NCI-H1436 (cell line): ENCODE results near the gene DNAH8.
"Not testable (repeated sequence)": the region's sequence is repeated elsewhere in the genome, so short reads cannot be mapped to it uniquely, and the experiment has no call there.

Experiments used
- DNase-seq: peaks from one replicate; lab custom pipeline; 2025; lab: John Stamatoyannopoulos, UW

Gene DNAH8

DNA sequence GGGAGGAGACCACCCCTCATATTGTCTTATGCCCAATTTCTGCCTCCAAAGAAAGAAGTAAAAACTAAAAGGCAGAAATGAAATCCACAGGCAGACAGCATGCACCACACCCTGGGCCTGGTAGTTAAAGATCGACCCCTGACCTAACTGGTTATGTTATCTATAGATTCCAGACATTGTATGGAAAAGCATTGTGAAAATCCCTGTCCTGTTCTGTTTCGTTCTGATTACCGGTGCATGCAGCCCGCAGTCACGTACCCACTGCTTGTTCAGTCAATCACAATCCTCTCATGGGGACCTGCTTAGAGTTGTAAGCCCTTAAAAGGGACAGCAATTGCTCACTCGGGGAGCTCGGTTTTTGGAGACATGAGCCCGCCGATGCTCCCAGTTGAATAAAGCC is 81.3 kb downstream of the DNAH8 start:
- DNase-seq, result not testable (repeated sequence)

DNA sequence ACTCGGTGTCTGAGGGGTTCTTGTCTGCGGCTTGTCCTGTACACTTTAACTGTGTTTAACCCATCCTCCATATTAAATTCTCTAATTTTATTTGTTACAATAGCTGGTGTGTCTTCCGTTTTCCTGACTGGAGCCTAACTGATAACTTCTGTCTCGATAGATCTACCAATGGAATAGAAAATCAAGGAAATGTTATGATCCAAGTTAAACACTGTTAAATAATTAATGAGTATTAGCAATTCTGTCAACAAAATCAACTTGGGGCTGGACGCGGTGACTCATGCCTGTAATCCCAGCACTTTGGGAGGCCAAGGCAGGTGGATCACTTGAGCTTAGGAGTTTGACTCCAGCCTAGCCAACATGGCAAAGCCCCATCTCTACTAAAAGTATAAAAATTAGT is 81.7 kb downstream of the DNAH8 start:
- no peak for DNase-seq

DNA sequence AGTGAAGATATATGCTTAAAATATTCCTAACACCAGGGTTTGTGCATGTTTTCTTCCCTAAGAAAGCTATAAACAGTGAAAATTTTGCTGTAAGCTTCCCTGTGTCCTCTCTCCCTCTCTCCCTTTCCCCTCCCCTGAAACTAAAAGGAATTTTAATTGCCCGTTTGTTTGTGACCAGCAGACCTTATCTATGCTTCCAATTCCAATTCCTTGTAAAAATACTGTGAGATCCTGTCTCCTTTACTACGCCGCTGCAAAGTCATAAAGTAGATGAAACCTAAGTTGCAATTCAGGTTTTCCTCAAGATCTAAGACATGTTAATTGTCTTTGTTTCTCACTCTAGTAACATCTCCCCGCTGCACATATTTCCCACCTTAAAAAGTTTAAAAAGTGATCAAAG is 82.3 kb downstream of the DNAH8 start:
- no peak for DNase-seq

DNA sequence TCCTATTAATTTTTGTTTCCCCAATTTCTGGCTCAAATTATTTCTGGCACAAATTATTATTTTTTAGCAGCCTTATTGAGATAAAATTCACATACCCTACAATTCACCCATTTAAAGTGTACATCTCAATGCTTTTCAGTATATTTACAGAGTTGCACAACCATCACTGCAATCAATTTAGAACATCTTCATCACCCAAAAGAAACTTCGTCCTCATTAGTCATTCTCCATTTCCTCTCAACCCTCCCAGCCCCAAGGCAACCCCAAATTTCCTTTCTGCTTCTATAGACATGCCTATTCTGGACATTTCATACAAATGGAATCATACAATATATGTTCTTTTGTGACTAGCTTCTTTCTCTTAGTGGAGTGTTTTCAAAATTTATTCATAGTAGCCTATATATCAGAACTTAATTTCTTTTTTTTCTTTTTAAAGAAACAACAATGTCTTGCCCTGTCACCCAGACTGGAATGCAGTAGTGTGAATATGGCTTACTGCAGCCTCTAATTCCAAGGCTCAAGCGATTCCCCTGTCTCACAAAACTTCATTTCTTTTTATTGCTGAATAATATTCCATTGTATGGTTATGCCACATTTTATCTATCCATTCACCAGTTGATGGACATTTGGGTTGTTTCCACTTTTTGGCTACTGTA is 84.5 kb downstream of the DNAH8 start:
- no peak for DNase-seq

DNA sequence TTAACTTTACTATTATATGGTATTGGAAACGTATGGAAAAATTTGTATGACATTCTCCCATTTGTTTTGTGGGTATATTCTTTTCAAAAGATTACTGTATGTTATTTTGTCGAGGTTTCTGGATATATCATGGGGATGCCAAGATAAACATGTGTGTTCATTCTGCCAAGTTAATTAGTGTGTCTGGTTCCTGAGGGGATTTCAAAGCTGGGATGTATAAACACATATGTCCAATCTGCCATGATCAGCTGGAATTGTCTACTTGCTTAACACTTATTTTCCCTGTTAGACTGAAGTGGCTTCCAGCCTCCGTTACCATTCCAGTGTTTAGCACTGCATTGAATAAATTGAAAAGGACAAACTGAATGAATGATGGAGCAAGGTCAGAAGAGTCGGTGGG is 86.2 kb downstream of the DNAH8 start:
- DNase-seq, result no peak

DNA sequence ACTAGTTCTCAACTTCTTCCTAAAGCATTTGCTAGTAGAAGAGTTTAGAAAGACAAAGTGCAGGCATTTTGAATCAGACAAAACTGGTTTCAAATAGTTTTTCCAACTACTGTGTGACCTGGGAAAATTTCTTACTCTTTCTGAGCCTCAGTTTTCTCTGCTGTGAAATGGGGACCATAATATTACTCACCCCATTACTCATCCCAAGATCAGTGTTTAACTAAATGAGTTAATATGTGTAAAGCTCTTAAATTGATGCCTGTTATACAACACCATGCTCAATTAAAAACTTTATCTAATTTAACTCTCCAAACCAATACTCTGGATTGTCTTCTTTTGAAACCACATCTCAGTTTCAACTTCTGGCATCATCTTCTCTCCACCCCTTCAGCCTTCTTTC is 87.4 kb downstream of the DNAH8 start:
- no peak for DNase-seq

DNA sequence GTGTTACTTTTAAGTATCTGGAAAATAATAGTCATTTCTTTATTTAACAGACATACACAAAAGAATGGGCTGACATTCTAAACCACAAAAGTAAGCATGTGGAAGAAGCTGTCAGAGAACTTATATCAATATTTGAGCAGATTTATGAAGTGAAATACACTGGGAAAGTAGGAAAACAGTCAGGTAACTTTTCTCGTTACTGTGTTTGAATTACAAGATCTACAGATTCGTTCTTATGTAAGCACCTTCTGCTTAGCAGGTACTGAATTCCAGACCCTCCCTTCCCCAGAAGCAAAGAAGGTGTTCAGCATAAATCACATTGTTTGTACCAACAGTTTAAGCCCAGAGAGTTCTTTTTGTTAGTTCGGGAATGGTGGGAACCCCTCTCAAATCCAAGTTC is 88.0 kb downstream of the DNAH8 start:
- DNase-seq, result no peak

DNA sequence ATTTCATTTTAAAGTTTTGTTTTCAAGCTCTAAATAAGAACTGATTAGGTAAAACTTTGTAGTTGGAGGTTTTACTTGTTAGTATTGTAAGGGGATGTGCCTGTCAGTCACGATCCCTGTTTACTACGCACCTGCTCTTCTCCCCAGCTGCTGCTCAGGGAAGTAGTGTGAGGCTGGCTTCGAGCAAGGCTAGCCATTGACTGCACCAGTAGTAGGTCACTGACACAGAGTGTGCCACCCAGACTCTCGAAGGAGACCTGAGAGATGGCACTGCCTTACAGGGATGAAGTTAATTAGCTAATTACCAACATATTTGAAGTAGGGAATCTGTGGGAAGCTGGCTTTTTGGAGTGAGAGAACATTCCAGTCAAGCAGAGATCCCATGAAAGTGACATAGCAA is 89.2 kb downstream of the DNAH8 start:
- DNase-seq, result no peak

DNA sequence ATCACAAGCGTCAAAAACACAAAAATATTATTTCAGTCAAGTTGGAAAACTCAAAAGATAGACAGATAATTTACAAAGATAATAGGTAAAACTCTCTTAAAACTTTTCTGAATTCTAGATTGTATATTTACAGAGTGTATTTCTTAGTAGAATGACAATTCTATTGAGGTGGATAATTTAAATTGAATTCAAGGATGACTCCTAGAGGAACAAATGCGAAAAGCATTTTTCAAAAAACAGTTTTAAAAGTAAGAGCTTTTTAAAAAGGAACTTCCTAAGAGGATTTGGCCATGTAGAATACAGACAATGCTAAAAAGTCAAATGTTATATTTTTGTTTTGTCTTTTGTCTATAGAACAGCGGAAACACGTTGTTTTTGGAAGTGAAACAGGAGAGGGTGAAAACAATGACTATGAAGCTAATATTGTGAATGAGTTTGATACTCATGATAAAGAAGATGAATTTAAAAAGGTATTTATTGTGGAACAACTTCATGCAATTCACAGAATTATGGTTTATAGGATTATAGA is 90.1 kb downstream of the DNAH8 start:
- no peak for DNase-seq

DNA sequence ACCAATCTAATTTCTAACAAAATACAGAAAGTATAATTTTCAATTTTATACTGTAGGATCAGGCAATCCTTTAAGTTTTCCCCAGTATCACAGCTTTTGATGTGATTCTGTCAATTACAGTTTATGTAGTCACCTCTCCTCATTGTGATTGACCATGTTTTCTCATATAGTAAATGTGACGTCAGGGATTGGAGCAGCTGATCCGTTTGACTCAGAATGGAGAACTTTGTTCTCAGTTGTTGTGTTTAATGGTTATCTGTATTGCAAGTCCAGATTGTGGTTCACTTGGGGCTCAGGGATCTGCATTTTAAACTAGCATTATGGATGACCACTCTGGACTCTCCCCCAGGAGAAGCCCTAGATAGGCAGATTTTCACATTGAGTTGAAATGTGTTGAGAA is 90.6 kb downstream of the DNAH8 start:
- no peak for DNase-seq

DNA sequence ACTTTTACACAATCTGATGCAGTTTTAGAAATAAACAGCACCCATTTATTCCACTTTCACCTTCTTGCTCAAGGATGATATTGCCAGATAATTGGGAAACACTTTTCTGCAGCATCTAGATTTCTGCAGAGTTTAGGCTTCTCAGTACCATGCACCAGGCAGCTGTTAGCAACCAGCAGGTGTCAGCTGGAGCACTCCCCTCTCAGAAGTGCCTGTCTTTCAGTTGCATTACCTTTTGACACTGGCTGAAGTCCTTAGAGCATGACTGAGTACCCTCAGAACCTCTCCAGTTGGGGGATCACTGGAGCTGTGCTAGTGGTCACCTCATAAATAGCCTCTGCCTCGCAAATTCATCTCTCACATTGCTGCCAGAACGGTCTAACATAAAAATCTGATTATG is 91.2 kb downstream of the DNAH8 start:
- no peak for DNase-seq

DNA sequence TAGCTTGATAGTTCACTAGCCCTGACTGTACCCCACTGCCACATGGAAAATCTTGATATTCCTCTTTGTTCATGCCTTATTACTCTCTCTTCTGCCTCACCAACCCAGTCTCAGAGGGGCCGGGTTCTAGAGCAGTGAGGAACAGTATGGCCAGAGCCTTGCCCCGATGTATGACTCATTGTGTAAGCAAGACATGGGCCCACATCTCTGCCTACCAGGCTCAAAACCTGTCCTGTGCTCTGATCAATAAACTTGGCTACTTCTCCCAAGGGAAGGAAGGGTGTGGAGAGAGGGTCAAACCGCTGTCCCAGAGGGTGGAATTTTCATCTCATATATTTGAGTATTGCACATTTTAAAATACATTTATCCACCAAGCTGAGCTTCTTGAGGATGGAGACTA is 91.7 kb downstream of the DNAH8 start:
- DNase-seq, result no peak

DNA sequence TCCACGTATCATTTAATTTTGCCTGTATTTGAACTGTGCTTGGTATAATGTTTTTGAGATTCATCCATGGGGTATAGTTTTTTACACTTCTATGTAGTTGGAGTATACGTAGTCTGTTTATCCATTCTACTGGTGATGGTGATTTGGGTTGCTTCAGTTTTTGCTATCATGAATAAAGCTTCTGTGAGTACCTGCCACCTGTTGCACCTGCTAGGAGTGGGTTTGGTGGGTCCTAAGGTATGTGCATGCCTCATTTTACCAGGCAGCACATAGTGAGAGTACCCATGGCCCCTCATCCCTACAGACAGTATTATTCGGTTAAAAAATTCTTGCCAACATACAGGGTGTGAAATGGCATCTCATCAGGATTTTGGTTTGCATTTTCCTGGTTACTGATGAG is 92.9 kb downstream of the DNAH8 start:
- no peak for DNase-seq

DNA sequence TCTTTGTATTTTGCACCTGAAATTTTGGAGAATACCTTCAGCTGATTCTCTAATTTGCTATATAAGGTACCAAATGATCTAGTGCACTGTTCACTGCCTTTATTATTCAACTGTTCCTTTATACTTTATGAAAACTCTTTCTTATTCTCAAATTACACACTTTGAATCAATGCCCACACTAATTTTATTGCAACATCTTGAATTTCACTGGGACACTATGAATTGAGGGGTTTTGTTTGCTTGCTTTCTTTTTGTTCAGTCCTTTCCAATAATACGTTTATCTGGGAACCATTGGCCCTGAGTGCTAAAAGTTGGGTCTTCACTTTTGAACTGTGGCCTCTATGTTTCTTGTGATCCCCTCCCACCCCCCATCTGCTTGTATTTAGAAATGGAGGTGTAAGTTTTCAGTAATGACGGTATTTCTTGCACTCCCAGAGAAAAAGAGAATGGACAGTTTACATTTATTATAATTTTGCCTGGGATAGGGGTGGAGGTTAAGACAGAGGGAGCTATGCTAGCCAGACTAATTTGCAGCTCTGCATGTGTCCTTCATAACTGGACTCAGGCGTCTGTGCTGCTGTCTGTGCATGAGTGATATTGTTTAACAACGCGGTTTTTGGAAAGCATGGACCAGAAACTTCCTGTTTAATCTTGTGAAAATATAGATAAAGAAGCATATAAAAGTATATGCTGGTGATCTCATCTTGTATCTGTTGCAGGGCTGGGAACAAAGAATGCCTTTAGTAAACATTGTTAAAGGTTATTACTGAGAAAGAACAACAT is 98.1 kb downstream of the DNAH8 start:
- DNase-seq, result no peak

DNA sequence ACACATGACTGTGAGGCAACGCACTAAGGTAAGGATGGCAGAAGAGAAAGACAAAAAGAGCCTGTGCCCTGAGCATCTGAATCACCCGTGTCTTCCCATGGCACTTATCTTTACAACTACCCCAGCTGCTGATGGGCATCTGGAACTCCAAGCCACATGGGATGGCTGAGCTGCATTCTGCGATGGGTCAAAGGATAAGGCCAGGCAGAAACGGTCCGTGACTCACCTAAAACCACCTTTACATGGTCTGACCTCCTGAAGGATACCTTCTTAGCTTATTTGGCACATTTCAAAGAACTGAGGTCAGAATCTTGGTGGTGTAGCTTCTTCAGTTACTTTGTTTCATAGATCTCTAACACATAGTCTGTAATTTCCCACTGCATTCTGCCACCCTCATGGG is 99.7 kb downstream of the DNAH8 start:
- DNase-seq, result no peak

DNA sequence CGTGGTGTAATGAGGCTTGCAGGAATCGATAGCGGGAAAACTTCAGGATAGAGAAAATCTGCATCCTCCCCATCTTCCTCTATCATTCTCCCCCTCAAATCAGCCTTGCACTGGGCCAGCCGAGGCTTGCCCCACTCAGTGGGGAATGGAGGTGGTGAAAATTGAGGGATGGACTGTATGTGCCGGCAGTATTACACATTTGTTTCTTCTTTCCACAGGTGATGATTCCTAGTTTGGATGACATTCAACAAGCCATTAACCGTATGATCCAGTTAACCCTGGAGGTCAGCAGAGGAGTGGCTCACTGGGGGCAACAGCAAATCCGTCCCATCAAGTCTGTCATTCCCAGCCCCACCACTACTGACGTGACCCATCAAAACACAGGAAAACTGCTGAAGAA is 100.1 kb downstream of the DNAH8 start:
- DNase-seq, result no peak

DNA sequence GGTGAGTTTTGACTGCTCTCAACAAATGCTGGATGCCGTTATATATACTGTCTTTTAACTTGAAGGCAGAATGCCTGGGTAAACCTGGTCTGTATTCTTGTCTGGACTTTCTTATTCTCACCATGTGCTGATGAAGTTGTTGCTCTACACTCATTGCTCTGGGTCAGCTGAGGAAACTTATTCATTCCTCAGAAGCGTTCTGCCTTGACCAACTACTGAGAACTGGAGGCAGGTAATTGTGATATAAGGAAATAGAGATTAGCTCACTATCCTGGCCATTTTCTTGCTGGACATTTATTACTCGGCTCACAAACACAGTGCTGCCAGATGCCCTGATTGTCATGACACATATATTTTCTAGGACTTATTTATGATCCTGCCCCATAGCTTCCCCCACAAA is 103.6 kb downstream of the DNAH8 start:
- DNase-seq, result no peak

DNA sequence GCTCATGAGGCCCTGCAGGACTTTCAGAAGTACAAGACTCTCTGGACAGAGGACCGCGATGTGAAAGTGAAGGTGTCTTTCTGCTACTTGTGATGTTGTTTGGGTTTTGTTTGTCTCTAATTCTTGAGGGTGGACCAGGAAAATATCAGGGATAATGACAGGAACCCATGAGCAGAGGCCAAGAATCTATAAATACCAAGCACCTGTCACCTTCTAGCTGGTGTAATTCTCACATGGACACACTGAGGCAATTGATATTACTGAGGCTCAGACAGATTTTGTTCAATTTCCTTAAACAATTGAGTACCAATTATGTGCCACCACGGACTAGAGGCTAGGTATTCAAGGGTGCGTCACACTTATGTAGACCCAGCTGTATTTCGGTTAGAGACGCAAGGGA is 107.9 kb downstream of the DNAH8 start:
- DNase-seq, result no peak

DNA sequence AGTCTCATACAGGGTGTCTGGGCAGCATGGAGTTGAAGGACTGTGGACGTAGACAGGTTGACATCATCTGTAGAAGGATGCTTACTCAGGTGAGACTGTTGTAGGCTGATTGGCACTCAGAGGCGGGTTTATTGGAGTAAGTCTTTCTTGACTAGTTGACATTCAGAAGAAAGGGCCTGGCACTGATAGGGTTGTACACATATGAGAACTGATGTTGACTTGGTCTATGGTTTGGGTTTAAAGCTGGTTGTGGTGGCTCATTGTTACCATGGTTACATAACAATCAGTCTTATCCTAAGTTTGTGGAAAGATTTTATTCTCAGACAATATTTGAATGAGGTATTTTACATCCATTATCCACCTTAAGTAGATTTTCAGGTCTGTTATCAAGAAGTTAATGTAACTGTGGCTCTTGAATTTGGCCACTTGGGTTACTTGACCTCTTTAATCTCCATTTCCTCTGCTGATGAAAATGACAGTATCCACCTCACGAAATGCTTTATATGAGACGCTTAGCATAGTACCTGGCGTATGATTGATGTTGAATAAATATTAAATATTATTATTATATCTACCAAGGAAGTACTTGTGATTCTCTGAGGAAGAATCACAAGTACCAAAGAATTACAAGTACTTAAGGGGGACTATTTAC is 109.3 kb downstream of the DNAH8 start:
- no peak for DNase-seq

DNA sequence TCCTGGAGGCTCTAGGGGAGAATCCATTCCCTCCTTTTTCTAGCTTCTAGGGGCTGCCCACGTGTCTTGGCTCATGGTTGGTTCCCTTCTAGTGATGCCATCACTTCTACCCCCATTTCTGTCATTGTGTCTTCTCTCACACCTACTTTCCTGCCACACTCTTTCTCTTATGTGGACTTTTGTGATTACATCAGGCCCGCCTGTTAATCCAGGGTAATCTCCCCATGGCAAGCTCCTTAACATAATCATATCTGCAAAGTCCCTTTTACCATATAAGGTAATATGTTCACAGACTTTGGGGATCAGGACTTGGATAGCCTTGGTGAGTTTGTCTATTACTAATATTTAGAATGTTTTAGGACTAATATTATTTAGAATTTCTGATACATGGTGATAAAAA is 111.9 kb downstream of the DNAH8 start:
- no peak for DNase-seq

DNA sequence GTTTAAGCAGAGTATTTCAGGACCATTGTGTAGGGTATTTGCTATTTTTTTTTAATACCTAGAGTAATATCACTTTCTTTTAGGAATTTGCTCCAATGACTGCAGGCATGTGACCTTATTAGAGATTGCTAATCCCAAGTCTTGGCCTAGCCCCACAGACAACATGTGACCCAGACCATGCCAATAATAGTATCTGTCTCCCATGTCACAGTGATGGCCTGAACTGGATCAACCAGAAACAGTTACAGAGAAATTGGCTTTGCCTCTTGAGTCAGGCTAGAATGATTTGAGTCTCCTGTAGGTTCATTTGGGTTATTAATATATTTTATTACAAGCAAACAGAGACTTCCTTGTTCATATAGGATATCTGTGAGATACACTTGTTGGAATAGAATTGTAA is 116.8 kb downstream of the DNAH8 start:
- no peak for DNase-seq

DNA sequence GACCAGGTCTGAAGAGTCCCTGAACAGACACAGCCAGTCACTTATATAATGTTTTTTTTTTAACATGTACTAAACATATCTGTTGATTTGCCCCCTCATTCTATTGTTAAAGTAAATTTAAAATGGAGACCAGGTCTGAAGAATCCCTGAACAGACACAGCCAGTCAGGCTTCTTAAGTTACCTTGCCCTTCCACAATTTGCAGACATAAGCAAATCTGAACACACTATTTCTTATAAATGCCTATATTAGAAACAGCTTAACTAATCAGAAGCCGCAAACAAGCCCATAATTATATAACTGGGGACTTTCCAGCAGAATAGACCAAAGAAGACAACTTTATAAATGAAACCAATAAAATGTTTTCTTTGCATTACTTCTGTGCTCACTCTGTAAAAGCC is 118.2 kb downstream of the DNAH8 start:
- DNase-seq, result no peak

DNA sequence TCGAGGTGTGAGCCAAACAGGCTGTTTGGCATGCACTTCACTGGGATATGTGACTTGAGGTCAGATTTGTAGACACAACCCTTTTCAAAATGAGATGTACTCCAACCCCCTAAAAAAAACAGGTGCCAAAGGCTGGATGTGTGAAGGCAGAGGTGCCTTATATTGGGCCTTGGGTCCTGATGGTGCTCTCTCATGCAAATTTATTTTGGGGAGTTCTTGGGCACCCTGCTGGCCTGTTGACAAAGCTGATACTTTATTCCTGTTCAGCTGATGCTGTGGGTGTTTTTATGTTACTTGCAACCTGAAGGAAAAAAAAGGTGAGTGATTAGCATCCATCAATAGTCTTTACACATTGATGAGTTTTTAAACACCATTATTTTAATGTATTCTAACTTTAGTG is 121.5 kb downstream of the DNAH8 start:
- no peak for DNase-seq
